22Rv1 (cell line): Measurements from ENCODE around the gene VWF.
"Not testable (repeated sequence)": the region's sequence is repeated elsewhere in the genome, so short reads cannot be mapped to it uniquely, and the experiment has no call there.

ENCODE experiments used
- CTCF ChIP-seq: fragments of 450-650 bp; IDR thresholded peaks from 2 replicates; pipeline ENCODE4 v1.5.1; 2017; ENCODE audit warnings: mild to moderate bottlenecking
- ZFX ChIP-seq: fragments of 450-650 bp; IDR thresholded peaks from 2 replicates; pipeline ENCODE4 v1.6.1; 2017; ENCODE audit warnings: antibody characterized with exemption, borderline replicate concordance

- not testable (repeated sequence) for TF ChIP-seq CTCF, ZFX
These were observed 109.2 kb downstream of the VWF start for GRCh38 chr12:6015271-6015670.
